Fibroblast of the aortic adventitia (primary cell): ENCODE results near the gene TNFAIP2. TPM values are rescaled to one million over a fixed set of nuclear protein-coding genes. Genes with fewer than 3 reads are reported as not detected.

Experiments
- DNase-seq: peaks from one replicate; pipeline ENCODE4 v3.0.0-alpha.2; 2010; ENCODE audit warnings: low read depth
- H3K4me3 ChIP-seq: 2 replicates; pipeline ENCODE4 v1.5.1; 2011; ENCODE audit warnings: low read depth, mild to moderate bottlenecking, control low read depth, low read length, moderate library complexity
- total RNA-seq: library from RNA; depleted of rRNA; stranded (reverse); fragments of >200 nt; gene quantifications from 2 replicates; pipeline ENCODE4 v1.2.3, GENCODE V29; 2012; ENCODE audit warnings: low replicate concordance
- TF ChIP-seq, protein P1 (sequence below): IDR thresholded peaks from 2 replicates; pipeline ENCODE4 v1.5.1; 2011; ENCODE audit warnings: mild to moderate bottlenecking, low read length, control low read depth, inconsistent platforms; ENCODE audit not compliant: insufficient read depth

TNFAIP2 gene
- total RNA-seq, 1 donor, result 44.5 TPM

DNA sequence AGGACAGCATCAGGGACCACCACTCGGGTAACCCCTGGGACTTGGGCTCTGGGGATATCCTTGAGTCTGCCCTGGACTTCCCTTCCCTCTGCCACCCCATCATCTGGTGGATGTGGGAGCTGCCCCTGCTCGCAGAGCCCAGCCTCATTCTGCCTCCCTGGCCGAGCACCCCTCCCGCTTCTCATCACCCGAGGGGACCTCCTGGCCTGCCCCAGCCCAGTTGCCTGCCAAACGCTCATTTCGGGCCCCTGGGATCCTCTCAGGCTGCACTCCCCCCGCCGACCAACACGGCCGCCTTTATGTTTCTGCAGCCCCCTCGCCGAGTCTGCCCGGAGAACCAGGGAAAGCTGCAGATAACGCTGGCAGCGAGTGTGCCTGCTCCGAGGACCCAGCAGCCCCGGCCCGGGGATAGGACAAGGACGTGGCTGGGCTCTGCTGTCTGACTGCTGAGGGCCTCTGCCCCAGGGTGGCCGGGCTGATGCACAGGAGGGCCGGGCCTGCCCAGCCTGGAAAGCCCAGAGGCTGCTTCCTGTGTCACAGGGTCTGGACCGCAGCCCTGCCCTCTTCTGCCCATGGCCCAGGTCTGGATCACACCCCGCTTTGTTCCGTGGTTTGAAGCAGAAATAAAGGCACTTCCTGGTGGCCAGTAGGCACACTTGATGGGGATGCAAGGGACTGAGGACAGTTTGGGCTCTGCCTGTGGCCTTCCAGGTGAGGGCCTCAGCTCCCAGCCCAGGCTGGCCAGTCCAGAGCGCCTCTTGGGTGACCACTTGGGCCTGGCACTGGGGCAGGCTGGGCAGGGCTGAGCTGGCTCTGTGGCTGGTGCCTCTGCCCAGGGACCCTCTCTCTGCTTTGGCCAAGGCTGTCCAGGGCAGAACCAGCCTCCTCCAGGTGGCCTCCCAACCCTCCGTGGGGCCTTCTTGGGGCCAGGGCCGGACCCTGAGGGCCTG, 33.6 kb upstream of the TNFAIP2 start:
- no peak overlapping the region for H3K4me3 ChIP-seq
- no peak for DNase-seq
- TF ChIP-seq, protein P1, sequence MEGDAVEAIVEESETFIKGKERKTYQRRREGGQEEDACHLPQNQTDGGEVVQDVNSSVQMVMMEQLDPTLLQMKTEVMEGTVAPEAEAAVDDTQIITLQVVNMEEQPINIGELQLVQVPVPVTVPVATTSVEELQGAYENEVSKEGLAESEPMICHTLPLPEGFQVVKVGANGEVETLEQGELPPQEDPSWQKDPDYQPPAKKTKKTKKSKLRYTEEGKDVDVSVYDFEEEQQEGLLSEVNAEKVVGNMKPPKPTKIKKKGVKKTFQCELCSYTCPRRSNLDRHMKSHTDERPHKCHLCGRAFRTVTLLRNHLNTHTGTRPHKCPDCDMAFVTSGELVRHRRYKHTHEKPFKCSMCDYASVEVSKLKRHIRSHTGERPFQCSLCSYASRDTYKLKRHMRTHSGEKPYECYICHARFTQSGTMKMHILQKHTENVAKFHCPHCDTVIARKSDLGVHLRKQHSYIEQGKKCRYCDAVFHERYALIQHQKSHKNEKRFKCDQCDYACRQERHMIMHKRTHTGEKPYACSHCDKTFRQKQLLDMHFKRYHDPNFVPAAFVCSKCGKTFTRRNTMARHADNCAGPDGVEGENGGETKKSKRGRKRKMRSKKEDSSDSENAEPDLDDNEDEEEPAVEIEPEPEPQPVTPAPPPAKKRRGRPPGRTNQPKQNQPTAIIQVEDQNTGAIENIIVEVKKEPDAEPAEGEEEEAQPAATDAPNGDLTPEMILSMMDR, result no peak

DNA sequence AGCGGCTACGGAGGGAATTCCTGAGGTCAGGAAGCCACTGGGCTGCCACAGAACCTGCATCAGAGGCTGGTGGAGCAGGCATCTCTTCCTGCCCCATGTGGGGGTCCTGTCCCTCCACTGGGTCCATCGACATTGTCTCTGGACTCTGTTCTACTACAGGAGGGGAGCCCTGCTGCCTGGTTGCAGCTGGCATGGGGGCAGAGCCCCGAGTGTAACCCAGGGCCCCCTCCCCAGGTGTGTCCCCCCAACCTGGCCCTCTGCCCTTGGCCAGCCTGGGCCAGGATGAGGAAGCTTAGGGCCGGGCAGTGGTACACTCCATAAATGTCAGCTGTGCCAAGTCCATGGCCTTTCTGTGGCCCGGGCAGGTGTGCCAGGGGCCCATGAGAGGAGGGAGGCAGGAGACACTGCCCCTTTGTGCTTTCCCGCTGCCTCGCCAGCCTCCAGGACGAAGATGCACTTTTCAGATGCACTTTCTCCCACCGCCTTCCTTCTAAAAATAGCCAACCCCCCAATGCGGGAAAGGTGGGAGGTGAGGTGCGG, 32.7 kb upstream of the TNFAIP2 start:
- no peak for DNase-seq
- H3K4me3 ChIP-seq, result no peak overlapping the region
- TF ChIP-seq, protein P1, result no peak

DNA sequence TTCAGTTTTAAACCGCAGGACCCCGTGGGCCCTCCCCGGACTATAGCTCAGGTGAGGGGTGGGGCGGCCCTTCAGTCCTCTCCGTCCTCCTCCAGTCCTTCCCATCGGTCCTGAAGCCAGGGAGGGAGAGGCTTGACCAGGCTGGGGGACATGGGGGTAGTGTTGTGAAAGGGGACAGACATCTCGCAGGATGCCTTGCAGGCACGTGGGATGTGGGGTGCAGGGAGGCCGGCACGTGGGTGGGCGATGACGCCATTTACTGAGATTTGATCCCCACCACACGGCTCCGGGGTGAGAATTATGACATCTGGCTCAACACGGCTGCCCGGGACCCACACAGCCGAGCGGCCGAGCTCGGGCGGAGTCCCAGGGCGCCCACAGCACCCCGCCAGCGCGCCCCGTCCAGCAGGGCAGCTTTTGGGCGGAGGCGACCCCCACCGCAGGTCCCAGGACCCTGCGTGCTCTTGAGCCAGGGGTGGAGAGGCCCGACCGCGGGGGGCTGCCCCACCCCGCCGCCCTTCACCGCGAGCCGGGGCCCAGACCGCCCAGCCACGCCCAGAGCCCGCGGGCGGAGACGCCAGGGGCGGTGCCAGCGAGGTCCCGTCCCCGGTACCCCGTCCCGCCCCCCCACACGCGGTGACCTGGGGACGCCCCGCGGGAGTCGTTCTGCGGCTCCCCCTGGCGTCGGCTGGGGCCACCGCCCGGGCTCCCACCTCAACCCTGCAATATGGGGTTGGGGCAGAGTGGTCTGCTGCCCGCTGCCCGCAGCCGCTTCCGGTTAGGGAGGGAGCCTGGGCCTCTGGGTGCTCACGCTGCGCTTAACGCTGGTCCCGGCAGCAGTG, 32.0 kb upstream of the TNFAIP2 start:
- peak; percentile 14 for DNase-seq
- TF ChIP-seq, protein P1, result peak; percentile 42
- H3K4me3 ChIP-seq, result no peak overlapping the region

DNA sequence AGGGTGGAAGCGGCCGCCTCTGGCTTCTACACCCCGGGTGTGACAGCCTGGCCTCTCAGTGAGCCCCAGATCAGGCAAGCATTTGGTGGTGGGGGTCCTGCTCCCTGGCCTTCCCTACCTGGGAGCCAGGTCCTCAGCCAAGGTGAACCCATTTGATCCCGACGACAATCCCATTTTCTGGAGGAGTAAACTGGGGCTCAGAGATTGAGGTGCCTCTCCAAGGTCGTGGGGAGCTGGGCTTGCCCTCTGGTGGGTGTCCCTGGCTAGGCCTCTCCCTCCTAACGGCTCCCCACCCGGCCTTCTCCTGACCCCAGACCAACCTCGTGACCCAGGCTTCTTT, 31.4 kb upstream of the TNFAIP2 start:
- no peak overlapping the region for H3K4me3 ChIP-seq
- TF ChIP-seq, protein P1, result no peak
- no peak for DNase-seq

DNA sequence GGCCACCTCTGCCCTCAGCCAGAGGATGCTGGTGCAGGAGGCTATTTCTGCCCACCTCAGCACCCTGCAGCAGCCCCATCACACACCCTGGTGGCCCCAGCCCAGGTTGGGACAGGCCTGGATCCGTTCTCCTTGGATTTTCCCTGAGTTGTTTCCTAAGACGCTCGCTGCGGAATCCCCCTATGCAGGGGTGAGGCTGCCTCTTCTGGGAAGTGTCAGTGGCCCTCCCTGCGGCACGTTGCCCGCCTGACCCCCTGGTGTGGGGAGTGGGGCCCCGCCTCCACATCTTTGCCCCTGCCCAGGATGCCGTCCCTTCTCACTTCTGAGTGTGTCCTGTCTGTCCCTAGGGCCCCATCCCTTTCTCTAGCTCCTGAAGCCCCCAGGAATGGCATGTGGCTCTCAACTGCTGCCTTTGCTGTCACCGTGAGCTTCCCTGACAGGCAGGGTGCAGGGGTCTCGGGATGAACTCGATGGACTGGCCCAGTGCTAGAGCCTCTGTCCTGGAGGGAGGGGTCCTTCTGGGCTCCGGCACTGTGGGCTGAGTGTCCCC, 29.3 kb upstream of the TNFAIP2 start:
- TF ChIP-seq, protein P1, result no peak
- no peak for DNase-seq
- H3K4me3 ChIP-seq, result no peak overlapping the region

GRCh38 chr14:103094406-103095209, 28.7 kb upstream of the TNFAIP2 start, which contains the start of gene EXOC3L4:
Gene EXOC3L4 (plus strand): TSS chr14:103094725. CDS start chr14:103100220, 5,495 bp downstream.
- TF ChIP-seq, protein P1, result no peak
- DNase-seq, result no peak
- no peak within 1 kb of the TSS for H3K4me3 ChIP-seq
